GM21619 (cell line): ENCODE measurements around the gene MPZL2.
"Not testable (repeated sequence)": the region's sequence is repeated elsewhere in the genome, so short reads cannot be mapped to it uniquely, and the experiment has no call there.

Source experiments
- ATAC-seq: cut with Tn5 transposase; IDR thresholded peaks from one replicate; pipeline ENCODE4 v1.9.1; 2021; ENCODE audit not compliant: unreplicated experiment

Gene MPZL2

DNA sequence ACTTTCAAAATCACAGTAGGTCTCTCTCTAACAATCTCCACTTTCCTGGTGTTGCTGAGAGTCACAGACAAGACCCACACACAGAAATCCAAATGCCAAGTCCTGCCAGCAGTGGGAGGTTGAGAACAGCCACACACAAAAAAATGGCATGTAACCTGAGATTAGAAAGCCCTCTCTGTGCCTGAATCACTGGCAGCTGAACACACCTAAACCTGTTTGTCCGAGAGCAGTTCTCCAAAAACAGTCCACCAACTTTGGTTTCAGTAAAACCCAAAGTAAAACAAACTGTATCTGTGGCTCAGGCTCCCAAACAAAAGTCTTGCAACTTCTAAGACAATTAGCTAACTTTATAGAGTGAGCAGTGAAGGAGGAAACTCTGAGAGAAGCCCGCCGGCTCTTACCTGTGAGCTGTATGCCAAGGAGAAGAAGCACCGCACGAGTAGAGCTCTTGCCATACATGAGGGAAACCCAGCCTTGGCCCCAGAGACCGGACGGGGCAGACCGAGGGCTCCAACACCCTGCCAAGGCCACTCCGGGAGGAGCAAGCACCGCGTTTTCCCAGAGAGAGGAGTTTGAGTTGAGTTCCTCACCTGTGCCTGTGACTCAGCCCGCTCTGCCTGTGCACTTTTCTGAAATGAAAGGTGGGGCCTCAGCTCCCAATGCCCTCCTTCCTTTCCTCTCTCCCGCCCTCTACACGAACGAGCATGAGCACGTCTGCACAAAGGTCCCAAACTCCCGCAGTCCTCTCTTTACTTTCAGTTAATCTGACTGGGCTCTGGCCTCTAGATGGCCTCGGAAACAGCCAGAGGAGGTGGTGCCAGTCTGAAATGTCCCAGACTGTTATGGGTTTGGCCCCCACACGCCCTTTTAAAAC lies at the start of gene MPZL2:
MPZL2 (minus strand) TSS at position 603 of the 874 bp plus-strand sequence; CDS start at position 459, 144 bp downstream.
- no peak for ATAC-seq

DNA sequence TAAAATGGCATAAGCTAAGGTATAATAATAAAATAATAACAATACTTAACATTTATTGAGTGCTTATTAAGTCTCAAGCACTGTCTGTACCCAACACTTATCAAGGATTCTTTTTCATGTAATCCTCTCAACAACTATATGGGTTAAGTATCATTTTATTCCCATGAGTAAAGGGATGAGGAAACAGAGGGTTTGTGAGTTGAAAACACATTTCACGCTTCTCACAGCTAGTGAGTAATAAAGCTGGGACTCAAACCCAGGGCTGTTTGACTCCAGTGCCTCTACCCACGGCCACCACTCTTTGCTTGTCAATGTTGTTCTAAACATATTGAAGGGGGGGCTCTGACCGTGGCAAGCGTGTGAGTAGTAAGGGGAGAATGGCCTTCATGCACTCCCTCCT lies 49.1 kb upstream of the MPZL2 start:
- no peak for ATAC-seq

DNA sequence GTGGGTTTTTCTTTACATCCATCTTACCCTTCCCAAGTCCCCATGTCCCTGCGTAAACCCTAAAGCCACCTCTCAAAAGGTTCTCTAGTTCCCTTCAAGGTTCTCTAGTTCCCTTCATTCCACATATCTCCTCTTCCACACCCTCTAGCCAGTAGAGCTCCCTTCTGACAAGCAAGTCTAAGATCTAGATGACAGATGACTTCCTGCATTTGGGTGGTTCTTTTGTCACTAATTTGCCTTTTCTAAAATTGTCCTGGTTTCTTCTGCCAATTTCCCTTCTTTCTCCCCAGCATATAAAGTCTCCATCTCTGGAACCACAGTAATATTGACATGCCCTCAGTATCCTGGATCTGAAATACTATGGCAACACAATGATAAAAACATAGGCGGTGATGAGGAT lies 48.2 kb upstream of the MPZL2 start:
- no peak for ATAC-seq

DNA sequence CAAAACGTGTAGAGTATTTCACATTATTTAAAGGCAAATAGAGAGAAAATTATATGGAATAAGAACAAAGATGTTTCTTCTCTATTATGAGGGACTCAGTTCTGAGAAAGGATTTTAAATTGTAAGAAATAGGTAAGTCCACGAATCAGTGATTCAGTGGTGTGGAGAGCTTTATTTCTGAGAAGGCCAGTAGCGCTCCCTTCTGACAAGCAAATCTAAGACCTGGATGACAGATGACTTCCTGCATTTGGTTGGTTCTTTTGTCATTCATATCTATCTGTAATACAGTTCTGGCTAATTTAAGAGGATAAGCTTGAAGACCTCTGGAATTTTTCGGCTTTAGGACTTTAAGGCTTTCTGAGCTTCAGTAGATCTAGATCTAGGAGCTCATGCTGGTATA lies 47.4 kb upstream of the MPZL2 start:
- ATAC-seq, result no peak

DNA sequence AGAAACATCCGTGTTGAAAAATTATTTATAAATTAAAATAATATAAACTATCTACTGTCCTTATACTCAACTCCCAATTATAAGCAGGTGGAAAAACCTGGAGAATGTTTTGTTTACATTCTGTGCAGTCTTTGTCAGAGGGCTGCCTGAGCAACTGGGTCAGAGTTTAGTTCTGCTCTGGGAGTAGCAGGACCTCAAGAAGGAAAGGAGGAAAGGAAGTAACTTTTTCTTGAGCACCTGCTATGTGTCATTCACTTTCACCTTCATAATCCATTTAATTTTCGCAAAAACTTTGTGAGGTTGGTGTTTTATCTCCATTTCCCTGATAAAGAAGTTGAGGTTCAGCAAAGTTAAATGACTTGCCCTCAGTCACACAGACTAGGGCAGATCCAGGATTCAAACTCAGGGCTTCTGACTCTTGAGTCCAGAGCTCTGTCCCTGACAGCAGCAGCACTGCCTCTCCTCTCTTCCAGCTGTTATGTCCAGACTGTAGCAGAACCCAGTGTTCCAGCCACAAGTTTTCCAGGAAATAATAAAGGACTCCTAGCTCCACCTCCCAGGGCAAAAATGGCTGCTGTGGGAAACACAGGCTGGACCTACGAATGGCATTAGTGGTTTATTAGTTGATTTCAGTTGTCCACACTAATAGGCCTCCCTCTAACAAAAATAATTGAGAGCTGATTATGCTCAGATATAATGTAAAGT lies 46.8 kb upstream of the MPZL2 start:
- no peak for ATAC-seq

DNA sequence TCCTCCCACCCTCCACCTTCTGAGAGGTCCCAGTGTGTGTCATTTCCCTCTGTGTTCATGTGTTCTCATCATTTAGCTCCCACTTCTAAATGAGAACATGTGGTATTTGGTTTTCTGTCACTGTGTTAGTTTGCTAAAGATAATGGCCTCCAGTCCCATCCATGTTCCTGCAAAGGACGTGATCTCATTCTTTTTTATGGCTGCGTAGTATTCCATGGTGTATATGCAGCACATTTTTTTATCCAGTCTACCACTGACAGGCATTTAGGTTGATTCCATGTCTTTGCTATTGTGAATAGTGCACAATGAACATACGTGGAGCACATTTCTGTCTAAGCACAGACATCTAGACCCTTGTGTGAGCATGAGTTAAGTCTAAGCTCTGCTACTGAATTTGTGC lies 46.2 kb upstream of the MPZL2 start:
- no peak for ATAC-seq

DNA sequence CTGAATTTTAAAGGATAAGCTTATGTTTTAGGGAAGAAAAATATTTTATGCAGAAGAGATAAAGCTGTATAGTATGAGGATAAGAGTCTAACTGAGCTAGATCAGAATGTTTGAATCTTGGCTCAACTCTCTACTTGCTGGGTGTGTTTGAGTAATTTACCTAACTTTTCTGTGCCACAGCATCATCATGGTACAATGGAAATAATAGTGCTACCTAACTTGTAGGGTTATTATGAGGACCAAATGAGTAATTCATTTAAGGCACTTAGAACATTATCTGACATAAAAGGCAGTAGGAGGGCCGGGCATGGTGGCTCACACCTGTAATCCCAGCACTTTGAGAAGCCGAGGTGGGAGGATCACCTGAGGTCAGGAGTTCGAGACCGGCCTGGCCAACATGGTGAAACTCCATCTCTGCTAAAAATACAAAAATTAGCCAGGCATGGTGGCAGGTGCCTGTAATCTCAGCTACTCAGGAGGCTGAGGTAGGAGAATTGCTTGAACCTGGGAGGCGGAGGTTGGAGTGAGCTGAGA lies 45.0 kb upstream of the MPZL2 start:
- ATAC-seq, result not testable (repeated sequence)

DNA sequence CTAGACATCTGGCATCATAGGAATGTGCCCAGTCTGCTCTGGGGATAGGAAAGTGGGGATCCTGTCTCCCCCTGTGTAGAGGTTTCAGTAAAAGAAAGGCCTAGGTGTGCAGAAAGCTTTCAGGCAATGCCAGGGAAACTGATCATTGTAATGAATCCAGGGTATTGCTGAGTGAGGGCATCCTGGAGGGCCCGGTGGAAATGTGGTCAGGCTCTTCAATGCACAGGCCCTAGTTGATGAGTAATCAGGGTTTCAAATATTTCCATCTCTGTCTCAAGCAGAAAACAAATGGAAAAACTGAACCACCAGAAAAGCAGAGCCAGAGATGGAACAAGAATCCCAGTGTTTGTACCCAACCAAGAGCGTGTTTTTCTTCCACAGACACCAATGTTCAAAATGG lies 42.5 kb upstream of the MPZL2 start:
- ATAC-seq, result no peak

DNA sequence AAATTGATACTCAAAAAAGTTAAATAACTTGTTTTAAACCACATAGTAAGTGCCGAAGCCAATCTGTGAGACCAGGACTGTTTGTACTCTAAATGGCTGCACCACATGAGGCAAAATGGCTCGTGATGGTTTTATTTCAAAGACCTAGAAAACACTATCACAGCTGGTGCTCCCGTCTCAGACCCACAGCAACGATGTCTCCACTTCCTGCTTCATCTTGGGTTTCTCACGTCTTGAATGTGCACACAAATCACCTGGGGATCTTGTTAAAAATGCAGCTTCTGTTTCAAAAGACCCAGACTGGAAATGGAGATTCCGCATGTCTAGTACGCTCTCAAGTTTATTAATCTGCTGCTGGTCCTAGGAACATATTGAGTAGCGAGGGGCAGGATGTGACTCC lies 41.6 kb upstream of the MPZL2 start:
- no peak for ATAC-seq

DNA sequence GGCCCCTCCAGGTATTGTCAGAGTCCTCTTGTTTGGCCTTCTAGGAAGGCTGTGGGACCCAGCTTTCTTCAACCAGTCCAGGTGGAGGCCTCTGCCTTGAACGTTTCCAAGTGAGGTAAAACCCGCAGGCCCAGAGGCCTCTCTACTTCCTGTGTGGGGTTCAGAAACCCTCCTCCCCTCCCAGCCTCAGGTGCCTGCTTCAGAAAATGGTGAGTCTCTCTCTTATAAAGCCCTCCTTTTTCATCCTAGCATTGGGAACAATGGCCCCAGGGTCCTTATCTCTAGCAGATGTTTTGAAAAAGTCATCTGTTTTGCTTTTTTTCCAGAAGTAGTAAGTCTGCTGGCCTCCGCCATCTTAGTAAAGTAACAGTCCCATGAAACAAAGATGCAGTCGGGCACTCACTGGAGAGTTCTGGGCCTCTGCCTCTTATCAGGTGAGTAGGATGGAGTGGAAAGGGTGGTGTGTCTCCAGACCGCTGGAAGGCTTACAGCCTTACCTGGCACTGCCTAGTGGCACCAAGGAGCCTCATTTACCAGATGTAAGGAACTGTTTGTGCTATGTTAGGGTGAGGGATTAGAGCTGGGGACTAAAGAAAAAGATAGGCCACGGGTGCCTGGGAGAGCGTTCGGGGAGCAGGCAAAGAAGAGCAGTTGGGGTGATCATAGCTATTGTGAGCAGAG lies 40.6 kb upstream of the MPZL2 start, which contains the start of gene CD3E:
CD3E (plus strand) TSS at position 163 of the 681 bp plus-strand sequence; CDS start at position 386, 223 bp downstream.
- no peak for ATAC-seq

DNA sequence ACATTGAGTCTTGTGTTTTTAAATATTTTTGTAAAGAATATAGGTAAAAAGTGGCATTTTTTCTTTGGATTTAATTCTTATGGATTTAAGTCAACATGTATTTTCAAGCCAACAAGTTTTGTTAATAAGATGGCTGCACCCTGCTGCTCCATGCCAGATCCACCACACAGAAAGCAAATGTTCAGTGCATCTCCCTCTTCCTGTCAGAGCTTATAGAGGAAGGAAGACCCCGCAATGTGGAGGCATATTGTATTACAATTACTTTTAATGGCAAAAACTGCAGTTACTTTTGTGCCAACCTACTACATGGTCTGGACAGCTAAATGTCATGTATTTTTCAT lies 40.1 kb upstream of the MPZL2 start:
- no peak for ATAC-seq

DNA sequence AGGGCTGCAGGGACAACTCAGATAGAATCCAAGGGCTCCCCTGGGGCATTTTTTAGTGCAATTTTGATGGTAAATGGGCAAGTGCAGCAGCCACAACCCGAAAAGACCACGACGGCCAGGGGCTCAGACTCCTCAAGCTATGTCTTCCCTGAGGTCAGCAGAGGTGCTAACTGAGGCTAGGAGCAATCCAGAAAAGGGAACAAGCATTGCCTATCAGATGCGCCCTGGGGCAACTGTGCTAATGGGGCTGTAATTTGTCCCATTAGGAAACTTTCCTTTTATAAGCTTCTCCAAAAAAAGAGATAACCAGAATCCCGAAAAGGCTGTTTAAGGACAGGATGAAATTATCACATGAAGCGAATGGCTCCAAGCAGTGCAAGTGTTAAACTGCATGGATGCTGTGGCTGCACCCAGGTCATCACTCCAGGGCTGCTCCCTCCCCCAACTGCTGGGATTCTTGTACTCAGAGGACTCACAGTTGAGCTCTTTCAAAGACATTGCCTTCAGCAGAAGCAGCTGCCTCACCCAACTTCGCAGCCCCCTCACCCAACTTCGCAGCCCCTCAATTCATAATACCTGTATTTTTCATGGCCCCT lies 37.6 kb upstream of the MPZL2 start:
- ATAC-seq, result no peak

DNA sequence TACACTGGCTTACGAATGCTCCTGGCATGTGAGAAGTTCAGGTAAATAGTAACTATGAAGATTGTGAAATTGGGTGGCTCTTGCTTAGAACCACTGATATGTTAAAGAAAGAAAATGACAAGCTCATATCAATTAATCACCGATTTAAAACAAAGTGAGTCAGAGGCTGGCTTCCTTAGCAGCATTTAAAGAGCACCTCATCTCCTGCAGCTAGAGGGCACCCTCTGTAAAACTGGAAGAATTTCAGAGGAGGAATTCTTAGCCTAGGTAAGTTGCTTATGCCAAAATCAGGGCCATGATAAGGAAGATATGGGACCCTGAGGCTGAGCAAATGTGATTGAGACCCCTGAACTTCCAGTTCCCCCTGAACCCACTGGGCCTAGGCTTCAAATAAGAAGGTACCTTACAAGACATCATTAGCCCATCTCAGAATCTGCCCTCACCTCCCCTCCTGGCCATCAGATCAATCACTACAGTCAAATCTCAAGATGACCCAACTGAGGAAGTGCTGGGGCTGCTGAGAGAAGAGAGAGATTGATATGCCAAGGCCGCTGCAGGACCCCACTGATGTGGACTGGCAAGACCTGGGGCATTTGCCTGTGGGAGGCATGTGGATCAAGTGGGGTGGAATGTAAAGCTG lies 31.8 kb upstream of the MPZL2 start:
- ATAC-seq, result no peak

DNA sequence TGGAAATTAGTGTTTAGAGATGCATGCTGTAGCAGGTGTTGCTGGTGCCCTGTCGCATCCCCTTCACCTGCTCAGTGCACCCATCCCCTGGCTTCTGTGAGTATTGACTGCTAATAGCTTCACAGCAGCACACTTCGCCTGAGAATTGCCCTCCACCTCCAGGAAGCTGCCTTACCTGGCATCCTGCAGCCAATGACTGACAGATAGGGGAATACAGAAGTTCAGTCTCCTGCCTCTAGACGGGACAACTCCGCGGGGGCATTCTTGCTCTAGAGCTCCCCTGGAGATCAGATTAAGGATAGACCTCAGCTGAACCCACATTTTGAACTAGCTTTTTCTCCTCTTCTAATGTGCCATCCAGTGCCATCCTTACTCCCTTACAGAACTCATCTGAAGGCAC lies 31.1 kb upstream of the MPZL2 start:
- ATAC-seq, result no peak

DNA sequence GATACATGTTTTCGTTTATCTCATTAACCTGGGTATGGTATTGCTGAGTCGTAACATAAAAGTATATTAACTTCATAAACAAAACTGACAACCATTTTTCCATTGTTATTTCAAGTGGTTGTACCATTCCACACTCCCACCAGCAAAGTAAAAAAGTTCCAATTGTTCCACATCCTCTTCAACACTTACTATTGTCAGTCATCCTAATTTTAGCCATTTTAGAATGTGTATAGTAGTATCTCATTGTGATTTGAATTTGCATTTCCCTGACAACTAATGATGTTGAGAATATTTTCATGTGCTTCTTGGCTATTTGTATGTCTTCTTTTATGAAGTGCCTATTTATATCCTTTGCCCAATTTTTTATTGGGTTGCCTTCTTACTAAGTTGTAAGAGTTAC lies 30.0 kb upstream of the MPZL2 start:
- no peak for ATAC-seq

DNA sequence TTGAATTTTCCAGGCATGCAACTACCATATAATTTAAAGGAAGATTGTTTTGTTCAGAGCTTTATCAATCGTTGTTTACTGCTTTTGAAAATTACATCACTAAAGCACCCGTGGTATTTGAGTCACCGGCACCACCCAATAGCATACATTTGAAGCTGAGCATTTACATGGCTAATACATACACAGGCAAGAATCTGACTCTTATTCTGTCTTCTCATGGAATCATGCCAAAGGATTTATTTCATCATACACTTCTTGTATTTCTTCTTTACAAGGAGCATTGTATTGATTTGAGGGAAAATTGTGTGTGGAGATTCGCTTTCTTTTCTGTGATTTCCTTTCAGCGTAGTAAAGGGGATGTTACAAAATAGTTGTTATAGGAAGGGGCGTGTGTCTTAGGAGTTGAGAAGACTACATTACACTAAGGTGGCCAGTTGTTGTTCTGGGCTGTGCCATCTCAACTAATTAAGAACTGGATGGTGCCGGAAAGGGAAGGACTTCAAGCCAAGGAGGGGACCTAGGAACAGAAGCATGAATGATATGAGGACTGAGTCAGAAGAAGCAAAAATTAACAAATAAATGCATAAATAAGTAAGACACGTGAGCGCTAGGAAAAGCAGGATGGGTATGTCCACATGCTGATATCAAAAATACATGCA lies 27.5 kb upstream of the MPZL2 start:
- no peak for ATAC-seq

DNA sequence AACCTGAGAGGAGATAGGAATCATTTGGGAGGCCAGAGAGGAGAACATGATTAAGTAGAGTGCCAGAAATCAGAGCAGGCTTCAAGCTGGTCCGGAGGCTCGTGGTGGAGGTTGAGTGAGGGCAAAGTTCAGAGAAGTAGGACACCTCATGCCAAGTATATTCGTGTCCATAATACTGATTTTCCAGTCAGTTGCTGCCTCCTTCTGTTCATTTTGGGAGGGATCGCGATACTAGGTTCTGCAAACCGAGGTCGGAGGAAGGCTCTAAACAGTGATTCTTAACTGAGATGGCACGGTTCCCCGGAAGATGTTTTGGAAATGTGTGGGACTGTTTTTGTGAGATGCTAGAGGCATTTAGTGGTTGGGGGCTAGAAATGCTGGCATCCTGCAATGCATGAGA lies 26.8 kb upstream of the MPZL2 start:
- ATAC-seq, result no peak

DNA sequence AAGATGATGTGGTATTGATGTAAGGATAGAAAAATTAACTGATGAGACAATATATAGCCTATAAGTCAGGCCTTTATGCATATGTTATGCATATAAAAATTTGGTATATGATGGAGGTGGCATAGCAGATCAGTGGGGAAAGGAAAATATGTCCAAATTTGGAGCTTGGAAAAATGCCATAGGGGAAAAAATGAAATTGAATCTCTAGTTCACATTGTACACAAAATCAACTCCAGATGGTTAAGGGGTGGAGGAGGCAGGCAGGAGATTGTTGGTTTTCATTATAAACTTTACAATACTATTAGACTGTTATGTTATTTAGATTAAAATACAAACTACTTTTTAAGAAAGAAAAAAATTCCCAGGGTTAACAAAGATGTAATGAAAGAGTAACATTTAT lies 25.3 kb upstream of the MPZL2 start:
- no peak for ATAC-seq

DNA sequence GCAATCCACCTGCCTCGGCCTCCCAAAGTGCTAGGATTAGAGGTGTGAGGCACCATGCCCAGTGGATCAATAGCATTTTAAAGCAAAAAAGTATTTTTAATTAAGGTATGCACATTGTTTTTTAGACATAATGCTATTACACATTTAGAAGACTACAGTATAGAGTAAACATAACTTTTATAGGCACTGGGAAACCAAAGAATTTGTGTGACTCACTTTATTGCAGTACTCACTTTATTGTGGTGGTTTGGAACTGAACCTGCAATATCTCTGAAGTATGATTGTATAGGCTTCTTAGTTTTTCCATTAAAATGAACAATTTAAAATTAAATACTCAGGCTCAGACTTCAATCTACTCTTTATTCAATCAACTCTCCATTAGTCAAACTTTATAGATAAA lies 22.9 kb upstream of the MPZL2 start:
- no peak for ATAC-seq

DNA sequence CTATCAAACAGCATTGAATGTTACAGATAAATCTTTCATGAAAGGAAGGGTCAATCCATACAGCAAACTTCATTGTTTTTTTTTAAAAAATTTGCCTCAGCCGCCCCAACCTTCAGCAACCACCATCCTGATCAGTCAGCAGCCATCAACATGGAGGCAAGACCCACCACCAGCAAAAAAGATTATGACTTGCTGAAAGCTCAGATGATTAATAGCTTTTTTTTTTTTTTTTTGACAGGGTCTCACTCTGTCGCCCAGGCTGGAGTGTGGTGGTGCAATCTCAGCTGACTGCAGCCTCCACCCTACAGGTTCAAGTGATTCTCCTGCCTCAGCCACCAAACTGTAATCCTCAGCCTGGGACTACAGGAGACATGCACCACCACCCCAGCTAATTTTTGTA lies 22.4 kb upstream of the MPZL2 start:
- no peak for ATAC-seq
